Measurements from ENCODE around the gene WDR46. TPM values are rescaled to one million over a fixed set of nuclear protein-coding genes. Genes with fewer than 3 reads are reported as not detected.
A peak's percentile ranks its signal among the peaks of the same experiment; 100 is the strongest.

The WDR46 gene, protein sequence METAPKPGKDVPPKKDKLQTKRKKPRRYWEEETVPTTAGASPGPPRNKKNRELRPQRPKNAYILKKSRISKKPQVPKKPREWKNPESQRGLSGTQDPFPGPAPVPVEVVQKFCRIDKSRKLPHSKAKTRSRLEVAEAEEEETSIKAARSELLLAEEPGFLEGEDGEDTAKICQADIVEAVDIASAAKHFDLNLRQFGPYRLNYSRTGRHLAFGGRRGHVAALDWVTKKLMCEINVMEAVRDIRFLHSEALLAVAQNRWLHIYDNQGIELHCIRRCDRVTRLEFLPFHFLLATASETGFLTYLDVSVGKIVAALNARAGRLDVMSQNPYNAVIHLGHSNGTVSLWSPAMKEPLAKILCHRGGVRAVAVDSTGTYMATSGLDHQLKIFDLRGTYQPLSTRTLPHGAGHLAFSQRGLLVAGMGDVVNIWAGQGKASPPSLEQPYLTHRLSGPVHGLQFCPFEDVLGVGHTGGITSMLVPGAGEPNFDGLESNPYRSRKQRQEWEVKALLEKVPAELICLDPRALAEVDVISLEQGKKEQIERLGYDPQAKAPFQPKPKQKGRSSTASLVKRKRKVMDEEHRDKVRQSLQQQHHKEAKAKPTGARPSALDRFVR
- total RNA-seq, result 42.6 TPM

DNA sequence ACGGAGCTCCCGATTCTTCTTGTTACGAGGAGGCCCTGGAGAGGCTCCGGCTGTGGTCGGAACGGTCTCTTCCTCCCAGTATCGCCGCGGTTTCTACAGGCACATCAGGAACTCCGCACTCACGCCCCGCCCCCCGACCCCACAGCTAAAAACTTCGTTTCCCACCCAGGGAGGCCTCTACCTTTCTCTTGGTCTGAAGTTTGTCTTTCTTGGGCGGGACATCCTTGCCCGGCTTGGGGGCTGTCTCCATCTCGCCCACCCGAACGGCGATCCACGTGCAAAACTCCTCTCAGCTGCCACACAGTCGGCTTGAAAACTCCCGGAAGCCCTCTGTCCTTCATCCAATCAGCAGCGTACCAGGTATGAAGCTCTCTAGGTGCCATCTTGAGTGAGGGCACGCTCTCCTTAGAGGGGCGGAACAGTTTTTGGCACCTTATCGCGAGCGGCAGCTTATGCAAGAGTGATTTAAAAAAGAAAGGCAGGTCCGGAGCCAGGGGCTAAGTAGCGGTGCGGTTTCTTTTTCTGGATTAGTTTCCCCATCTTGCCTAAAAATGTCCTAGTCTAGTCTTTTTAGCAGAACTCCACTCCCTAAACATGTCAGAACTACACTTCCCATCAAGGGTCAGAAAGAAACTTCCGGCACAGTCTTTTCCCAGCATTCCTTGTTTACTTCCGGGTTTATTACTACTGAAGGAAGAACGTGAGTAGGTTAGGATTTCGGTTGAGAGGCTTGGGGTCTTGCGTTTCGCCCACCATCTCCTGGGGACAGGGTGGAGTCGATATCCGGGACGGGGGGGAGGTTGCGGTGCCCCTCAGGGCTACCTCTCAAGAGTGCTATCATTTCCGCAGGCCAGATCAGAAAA, at the start of gene WDR46, which contains the start of gene PFDN6:
TSS of gene WDR46 (minus strand) at position 319 of the 863 bp plus-strand sequence. CDS start at position 250, 69 bp downstream.
TSS of gene PFDN6 (plus strand) at position 681 of the 863 bp plus-strand sequence. CDS start 256 bp downstream, outside the sequence.
- peak; percentile 84 for DNase-seq

DNA sequence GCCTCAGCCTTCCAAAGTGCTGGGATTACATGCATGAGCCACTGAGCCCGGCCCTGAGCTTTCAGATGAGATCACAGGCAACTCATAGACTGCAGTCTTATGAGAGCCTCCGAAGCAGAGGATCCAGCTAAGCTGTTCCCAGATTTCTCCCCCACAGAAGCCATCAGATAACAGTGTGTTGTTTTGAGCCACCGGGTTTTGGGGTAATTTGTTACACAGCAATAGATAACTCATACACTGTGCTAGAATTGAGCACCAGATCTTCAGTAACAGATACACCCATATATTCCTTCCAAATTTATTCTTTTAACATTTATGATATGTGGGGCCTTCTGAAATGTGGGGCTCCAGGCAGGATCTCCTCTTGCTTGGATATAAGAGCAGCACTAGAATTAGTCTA, 47.5 kb upstream of the WDR46 start:
- DNase-seq, result no peak

DNA sequence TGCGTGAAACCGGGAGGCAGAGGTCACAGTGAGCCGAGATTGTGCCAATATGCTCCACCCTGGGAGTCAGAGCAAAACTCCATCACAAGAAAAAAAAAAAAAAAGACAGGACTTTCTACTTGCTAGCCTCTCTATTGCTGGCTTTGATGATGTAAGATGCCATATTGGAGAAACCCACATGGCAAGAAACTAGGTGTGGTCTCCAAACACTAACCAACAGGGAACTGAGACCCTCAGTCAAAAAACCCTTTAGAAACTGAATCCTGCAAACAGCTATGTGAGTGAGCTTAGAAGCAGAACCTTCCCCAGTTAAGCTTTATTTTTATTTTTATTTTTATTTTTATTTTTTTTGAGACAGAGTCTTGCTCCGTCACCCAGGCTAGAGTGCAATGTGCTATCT, 46.9 kb upstream of the WDR46 start:
- no peak for DNase-seq

DNA sequence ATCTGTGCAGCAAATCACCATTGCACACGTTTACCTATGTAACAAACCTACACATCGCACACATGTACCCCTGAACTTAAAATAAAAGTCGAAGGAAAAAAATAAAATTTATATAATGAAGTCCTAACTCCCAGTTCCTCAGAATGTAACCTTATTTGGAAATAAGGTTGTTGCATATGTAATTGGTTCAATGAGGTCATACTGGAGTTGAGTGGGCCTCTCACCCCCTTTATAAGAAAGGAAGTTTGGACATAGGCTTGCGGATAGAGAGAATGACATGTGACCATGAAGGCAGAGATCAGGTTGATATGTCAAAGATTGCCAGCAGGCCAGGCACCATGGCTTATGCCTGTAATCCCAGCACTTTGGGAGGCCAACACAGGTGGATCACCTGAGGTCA, 44.6 kb upstream of the WDR46 start:
- no peak for DNase-seq

DNA sequence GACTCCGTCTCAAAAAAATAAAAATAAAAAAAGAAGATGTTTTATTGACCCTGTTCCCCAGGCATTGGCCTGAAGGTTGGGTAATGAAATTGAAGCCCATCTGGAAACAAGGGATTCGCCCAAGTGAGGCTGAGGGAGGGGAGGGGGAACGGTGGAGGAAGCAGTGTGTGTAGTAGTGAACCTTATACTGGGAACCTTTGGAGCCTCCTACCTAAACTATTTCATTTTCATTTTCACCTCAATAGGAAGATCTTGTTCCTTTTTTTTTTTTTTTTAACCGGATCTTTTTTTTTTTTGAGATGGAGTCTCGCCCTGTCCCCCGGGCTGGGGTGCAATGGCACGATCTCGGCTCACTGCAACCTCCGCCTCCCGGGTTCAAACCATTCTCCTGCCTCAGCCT, 41.7 kb upstream of the WDR46 start:
- no peak for DNase-seq

DNA sequence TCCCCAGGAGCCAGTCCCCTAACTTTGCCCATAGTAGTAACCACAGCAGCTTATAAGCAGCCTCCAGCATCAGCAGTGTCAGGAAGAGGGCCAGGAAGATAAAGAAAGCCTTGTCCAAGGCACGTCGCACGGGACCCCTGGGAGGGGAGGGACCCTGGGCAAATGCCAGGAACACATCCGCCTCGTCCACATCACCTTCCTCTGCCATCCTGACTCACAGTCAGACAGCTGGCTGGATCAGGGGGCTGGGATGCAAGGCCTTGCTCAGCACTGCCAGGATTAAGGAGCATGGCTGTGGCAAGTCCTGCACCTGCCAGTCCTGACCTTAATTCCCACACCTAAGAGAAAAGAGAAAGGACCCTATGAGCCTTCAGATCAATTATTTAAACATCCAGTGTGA, 40.0 kb upstream of the WDR46 start:
- no peak for DNase-seq

DNA sequence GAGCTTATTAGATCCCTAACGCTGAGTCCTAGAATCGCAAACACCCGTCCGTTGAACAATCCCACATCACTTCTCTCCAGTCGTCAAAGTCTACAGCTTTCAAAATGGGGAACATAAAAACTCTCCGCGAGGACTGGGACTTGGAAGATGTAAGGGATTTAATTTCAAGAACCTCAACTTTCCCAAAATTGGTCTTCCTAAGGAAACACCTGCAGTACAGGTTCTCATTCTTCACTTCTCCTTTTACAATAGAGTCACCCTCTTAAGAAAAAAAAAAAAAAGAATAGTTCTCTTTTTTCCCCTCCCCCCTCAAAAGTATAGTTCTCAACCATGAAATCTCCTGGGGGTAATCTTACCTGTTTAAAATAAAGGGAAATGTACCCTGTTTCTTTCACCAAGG, 35.1 kb upstream of the WDR46 start:
- no peak for DNase-seq

DNA sequence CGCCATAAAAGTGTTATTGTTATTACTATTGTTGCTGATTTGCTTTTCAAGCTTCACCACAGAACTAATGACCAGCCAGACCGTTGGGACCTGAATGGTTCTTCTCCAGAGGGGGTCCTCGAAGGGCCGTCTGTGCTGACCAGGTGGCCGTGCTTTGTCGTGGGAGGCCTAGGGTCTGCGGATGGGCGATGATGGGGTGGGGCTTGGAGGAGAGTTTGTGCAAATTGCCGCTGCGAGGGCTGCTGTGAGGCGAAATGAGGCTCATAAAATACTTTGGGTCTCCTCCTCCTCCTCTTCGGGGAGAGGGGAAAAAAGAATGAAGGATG, 34.5 kb upstream of the WDR46 start:
- DNase-seq, result no peak

DNA sequence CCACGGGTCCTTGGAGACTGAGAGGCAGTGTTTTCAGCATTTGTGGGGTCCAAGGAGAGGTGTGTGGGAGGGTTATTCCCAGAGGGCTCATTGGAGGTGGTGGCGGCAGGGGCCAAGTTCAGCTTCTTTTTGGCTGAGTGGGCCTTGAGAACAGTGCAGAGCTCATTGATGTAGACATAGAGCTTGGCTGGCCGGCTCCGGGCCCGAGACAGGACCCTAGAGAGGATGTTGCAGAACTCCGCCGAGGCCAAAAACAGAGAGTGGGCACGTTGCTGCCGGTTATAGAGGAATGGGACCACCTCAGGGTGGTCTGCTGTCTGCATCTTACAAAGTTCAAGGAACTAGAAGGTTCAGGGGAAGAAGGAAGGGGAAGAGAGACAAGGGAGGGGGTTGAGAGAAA, 32.2 kb upstream of the WDR46 start:
- DNase-seq, result no peak

DNA sequence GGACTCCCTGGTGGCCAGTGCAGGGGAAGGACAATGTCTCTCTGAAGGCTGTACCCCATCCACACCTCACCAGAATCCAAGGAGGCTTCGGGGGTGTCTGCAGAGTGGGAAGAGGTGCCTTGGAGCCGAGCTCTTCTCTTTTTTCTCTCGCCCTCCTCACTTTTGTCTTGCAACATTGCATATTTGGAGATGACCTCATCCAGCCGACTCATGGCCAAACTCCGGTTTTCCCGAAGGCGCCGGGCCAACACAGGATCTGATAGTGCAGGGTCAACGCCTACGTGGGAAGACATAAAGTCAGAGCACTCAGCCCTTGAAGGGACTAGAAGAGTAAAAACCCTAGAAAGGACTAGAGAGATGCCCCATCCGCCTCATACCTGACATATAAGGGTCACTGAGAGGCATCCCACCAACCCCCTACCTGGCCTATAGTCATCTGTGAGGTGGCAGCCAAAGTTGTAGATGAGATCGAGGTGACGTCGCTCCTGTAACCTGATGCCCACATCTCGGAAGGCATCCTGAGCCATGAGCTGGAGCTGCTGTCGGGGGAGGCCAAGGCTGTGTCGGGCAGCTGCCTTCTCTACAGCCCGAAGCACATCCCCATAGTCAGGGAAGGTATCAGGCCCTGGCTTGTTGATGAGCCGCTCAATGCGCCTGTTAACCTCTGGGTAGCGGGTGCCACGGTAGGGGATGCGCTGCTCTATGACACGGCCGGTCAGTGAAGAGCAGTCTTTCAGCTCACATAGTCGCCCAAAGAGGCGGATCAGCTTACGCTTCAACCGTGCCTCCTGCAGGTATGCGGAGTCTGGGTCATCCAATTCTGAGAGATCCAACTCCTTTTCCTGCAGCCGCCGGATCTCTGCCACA, 31.5 kb upstream of the WDR46 start:
- DNase-seq, result no peak

DNA sequence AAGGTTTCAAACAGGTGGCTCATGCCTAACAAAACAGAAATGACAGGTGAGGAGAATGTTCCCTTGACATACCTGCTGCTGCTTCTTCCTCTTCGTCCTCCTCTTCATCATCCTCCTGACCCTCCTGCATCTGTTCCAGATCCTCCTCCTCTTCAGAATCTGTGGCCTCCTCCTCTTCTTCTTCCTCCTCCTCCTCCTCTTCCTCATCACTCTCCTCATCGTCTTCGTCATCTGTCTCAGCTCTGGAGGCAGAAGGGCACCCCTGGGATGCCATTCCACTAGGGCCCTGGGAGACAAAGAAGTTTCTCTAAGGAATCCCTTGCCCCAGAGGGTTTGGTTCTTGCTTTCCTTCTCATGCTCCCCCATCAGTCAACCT, 30.9 kb upstream of the WDR46 start:
- DNase-seq, result no peak

DNA sequence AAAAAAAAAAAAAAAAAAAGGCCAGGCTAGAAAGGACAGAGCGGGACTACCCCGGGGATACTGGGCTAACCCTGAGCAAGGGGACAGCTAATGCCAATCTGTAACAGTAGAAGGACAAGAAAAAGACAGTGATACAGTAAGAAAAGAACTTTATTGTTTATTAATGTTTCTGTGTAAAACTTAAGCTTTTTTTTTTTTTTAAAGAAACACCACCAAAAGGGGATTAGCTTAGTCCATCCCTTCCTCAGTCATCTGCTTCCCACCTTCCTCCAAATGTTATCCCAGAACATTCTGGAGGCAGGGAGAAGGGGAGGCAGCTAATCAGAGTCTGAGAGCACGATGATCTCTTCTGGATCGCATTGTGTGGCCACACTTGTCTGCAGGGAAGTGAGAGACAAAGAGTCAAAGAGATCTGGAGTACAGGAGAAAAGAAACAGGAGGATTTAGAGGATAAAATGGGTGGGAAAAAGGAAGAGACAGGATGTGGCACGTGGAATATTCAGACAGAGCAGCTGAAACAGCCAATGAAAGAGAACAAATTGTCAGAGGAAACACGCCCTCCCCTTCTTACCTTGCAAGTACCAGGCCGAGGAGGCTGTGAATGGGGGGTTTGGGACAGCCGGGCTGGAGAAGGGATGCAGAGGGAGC, 29.5 kb upstream of the WDR46 start:
- no peak for DNase-seq

DNA sequence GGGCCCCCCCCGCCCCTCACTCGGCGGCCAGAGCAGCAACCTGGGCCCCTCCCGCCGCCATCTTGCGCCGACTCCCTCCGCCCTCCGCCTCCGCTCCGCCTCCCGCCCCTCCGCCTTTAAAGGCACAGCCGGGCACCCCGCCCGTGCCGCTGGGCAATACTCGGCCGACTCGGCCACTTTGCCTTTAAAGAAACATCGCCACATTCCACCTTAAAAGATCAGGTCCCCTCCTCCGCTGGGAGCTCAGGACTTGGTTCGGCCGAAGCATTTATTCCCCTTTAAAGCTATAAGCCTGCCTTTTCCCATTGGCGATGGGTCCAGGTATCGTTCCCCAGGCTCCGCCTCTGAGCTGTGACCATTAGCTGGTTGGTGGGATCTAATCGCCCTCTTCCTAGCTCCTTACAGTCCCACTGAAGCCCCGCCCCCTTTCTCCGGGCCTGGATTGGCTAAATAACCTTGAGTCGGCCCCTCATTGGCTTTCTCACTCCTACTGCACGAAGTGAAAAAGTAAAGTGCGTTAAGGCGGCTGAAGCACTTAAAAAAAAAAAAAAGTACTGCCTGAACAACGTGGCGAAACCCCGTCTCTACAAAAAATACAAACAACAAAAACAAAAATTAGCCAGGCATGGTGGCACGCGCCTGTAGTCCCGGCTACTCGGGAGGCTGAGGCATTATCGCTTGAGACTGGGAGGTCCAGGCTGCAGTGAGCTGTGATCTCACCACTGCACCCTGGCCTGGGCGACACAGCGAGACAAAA, 28.8 kb upstream of the WDR46 start, which contains the start of gene ZBTB22:
TSS of gene ZBTB22 (minus strand) at position 76 of the 757 bp plus-strand sequence. CDS start 828 bp downstream, outside the sequence.
- peak; percentile 95 for DNase-seq

DNA sequence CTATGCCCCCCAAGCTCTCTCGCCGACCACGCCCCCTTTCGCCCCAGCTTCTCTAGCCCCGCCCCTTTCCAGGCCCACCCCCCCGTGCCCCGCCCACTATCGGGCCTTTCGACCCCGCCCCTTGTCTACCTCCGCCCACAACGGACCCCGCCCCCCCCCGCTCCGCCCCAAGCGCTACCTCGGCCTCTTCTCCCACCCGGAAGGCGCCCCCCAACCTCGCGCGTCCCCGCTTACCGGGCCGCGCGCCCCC, 28.3 kb upstream of the WDR46 start:
- no peak for DNase-seq

DNA sequence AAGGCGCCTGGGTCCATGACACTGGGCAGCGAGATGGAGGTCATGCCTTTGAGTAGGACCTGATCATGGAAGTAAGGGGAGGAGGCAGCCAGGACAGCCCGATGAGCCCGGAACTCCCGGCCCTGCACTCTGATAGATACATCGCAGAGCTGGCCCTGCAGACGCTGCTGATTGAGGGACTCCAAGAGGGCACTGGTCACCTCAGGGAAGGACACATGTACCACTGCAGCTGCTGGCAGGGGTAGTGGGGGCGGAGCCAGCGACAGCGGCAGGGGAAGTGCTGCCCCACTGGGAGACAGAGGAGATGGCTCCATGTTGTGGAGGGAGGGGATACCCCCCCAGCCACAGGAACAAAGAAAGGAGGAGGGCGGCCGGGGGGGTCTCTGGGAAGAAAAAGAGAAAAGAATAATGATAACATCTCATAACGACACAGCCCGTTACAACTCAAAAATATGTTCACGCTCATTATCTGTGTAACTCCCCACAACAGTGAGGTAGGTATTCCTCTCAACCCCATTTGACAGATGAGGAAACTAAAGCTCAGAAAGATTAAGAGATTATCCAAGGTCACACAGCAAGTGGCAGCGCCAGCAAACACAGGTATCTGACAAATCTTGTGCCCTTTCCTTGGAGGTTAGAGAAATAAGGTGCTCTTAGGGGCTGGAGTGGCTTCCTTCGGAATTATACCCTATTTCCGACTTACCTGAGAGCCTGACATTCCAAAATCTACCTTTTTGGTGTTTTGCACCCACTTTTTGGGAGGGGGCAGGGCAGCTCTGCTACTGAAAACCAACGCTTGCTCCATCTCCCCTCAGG, 27.8 kb upstream of the WDR46 start:
- no peak for DNase-seq

DNA sequence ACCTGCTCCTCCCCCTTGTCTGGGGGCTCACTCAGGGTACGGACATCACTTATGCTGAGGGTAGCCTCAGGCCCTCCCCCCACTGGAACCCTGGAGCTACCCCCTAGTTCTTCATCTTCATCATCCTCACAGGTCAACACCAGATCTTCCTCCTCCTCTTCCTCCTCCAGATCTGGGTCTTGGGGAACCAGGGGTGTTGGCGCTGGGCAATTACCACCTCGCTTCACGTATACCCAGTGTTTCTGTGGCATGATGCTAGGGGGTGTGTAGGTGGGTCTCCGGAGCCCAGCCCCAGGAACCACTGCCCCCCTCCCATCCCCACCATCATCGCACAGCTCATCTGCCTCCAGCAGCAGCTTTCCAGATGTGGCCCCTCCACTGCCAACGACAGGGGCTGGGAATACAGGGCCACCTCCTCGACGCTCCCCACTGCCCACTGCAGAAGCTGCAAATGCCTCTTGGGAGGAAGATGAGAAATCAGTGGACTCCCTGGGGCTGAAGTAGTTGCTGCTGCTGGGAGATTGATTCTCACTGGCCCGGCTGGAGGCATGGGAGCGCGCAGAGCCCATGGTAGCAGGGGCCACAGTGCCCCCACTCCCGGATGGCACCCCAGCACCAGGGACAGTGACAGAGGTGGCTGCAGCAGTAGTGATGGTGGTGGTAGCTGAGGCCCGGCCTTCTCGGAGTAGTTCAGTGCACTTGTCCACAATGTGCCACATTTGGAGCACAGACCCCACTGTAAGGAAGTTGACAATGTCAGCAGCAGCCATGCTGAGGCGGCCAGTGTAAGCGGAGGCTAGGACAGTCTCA, 27.0 kb upstream of the WDR46 start:
- no peak for DNase-seq

DNA sequence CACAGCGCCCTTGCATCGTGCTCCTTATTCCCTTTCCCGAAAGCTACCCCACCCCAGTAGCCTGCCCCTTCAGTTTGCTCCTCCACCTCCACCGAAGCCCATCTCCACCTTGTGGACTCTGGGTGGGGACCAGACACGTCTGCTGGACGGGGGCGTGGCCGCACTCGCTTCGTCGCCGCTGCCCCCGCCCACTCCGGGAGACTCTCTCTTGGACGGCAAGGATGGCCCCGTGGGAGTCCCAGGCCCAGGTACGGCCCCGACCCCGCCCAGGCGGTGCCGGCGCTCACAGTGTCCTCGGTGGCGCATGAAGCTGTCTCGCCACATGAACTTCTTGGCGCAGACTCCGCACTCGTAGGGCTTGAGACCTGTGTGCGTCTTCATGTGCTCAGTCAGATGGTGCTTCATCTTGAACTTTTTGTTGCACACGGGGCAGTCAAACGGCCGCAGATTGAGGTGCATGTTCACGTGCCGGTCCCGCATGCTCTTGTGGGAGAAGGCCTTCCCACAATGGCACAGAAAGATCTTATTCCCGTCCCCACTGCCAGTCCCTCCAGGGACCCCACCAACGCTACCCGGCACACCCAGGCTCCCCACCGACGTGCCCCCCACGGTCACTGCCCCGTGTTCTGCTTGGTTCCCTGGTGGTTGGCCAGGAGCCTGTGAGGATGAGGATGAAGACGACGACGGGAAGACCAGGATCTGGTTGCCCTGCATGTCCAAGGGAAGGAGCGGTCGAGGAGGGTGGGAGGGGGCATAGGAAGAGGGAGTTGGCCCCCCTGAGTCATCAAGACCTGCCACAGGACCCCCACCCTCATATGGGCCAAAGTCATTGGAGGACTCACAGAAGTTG, 26.1 kb upstream of the WDR46 start:
- no peak for DNase-seq

DNA sequence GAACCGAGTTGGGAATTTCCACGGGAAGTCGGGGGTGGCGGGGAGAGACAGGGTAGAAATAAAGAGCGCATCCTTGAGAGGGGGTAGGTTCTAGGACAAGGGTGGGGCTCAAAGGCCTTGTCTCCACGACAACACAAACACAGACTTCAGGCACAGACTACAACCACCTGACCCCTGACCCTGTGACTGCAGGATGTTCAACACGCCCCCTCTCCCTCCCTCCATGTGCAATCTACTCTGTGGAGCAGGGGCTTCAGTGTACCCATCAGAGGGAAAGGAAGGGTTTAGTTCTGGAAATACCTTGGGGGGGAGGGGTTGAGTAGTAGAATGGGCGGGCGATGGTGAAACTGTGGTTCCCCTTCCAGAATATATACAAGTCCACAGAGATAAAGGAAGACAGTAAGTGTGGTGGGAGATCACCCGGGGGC, 25.5 kb upstream of the WDR46 start:
- peak; percentile 66 for DNase-seq
